NCI-H2227 (cell line): ENCODE measurements around the gene NEK11.
A peak's percentile ranks its signal among the peaks of the same experiment; 100 is the strongest.

Experiments used
- DNase-seq: peaks from one replicate; lab custom pipeline; 2025; ENCODE audit not compliant: unreplicated experiment; lab: John Stamatoyannopoulos, UW

Gene NEK11

DNA sequence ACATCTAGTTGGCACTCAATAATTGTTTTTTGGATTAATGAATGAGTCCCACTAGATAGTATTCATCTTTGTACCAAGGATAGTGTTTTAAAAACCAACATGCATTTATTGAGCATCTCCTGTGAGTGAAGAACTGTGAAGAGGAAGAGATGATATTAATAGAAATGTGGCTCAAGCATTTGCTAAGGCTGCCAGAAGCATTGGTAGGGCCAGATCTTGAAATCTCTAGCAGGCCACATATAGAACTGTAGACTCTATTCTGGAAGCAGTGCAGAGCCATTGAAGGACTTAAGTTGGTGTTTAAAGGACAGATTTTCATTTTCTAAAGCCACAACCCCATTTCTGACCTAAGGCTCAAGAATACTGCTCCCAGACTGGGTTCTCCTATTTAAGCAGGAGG, 99.0 kb downstream of the NEK11 start:
- no peak for DNase-seq

DNA sequence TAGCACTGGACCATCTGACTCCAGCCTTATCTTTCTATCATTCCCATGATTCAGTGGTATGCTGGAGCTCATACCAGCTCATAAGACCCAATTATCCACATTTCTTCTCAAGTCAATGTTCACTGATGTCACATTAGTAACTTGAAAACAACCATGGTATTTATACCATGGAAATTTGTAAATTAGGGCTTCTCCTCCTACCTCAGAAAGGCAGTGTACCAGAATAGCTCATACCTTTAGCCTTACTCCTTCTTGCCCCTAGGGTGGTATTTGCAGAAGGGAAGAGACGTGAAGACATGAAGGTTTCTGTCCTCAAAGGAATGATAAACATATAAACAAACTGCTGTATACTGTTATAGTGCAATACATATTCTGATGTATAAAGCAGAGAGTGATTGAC, 114.2 kb downstream of the NEK11 start:
- no peak for DNase-seq

DNA sequence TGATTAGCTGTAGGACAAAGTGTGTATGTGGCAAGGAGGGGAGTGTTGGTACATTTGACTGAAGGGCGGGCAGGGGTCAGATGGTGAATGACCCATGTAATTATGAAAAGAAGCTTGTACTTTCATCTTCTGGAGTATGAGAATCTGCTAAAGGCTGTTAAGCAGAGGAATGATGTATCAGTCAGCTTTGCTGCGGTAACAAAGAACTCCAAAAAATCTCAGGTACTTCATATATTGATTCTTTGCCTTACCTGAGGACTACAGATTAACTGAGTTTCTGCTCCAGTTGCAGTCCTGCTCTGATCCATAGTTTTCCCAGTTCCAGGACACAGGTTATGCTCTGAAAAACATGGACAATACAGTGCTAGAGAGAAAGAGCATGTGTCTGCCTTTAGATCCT, 115.1 kb downstream of the NEK11 start:
- DNase-seq: no peak

DNA sequence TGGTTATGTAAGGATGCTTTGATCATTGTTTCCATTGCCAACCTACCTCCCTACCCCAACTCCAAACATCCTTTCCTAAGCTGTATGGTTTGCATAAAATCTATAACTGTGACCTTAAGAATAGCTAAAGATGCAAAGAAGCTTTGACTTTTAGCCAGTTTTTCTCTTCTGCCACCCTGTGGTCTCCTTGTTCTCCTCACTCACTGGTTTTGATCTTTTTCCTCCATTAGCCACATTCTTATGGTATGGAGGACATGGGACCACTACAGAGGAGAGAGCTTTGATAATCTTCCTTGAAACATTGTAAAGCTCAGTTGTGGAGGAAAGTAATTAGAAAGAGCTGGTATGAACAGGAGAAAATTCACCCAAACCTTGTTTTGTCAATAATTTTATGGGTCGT, 115.9 kb downstream of the NEK11 start:
- no peak for DNase-seq

DNA sequence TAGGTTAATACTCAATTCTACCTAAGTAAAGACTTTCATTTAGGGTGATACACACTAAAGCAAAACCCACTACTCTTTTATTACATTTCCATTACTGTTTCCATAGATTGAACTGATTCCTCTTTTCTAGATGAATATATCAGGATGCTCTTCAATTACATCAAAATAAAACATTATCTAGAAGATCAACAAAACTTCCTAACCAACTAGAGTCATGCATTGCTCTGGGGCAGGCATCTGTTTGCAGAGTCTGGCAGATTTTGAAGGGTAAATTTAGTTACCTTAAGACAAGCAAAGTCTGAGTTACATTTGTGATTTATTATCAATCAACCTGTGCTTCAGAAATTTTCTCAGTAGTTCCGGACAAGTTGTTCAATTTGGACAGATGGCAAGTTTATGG, 117.1 kb downstream of the NEK11 start:
- no peak for DNase-seq

DNA sequence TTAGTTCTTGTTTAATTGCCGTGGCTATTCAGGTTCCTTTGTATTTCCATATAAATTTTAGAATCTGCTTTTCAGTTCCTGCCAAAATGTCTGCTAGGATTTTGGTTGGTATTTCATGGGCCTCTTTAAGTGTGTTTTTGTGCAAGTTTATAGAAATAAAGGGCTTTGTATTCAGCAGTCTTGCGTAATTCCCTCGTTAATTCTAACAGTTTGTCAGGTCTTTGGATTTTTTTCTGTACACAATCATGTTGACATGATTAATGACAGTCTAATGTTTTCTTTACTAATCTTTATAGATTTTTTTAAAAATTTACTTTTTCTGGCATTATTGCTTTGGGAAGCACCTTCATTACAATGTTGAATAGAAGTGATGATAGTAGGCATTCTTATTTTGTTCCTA, 120.9 kb downstream of the NEK11 start:
- DNase-seq: no peak

DNA sequence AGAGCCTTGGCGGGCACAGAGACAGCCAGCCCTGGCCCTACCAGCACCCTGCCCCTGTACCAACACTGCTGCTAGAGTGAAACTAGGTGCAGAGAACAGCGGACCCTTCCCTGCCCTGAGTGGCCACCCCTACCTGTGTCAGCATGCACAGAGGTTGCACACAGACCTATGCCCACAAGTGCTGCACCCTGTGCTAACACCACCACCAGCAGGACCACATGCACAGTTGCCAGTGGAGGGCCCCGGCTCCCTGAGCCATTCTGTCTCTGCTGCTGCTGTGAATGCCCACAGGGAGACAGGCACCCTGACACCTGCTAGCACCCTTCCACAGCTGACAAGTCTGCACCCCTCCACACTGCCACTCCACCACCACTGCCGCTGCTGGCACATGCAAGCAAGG, 131.8 kb downstream of the NEK11 start:
- DNase-seq: no peak

DNA sequence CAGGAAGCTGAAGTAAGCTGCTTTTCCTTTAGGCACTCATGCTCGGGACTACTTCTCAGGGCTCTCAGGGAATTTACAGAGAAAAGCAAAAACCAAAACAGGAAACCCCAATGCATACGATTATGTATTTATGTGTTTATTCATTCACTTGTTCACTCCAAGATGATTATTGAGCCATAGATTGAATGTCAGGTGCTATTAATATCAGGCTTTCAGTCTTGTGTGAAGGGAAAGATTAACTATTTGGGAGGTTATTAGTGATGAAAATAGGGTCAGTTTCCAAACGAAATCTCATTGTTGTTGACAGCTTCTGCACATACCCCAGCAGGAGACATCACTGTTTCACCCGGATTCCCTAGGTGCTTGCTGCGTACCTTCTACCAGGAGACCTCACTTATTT, 135.8 kb downstream of the NEK11 start:
- no peak for DNase-seq

DNA sequence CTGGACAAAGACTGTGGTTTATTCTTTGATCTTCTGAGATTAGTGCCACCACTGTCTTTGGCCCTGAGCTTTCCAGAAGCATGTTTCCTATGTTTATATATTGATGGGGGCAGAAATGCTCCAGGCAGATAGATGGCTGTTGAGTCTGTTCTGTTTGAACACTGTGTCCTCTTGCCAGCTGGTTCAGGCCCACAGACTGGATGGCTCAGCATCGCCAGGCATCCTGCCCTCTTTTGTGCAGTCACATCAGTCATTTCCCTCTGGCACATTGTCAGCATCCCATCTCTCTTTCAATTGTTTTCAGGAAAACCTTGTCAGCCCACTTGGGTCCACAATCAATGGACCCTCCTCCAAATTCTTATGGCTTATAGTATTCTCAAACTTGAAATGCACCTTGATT, 141.2 kb downstream of the NEK11 start:
- no peak for DNase-seq

DNA sequence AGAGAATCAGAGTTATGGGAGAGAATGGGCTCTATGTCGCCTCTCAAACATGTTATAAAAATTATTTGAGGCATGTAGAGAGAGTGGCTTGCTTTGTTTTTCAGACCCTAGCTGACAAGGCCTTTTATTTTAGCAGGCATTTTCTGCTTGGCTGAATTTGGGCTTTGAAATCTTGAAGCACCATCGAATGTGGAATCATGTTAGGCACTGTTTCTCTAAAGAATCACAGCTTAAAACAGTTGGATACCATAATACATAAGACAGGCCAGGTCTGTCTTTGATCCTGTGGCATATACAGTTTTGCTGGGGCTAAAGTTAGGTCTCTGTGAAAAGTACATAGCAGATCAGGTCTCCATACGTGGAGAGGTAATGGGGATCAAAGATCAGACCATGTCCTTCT, 142.7 kb downstream of the NEK11 start:
- no peak for DNase-seq

DNA sequence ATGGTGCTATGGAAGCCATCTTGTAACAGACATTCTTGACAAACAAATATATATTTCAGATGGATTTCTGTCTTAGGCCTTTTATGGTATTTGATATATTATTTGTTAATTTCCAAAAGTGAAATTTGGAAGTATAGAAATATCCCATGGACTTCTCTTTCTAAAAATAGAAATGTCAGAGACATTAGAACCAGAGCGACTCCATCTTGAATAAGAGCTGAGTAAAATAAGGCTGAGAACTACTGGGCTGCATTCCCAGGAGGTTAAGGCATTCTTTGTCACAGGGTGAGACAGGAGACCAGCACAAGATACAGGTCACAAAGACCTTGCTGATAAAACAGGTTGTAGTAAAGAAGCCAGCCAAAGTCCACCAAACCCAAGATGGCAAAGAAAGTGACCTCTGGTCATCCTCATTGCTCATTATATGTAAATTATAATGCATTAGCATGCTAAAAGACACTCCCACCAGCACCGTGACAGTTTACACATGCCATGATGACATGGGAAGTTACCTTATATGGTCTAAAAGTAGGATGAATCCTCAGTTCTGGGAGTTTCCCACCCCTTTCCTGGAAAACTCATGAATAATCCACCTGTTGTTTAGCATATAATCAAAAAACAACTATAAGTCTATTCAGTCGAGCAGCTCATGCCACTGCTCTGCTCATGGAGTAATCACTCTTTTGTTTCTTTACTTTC, 146.0 kb downstream of the NEK11 start:
- DNase-seq: no peak

DNA sequence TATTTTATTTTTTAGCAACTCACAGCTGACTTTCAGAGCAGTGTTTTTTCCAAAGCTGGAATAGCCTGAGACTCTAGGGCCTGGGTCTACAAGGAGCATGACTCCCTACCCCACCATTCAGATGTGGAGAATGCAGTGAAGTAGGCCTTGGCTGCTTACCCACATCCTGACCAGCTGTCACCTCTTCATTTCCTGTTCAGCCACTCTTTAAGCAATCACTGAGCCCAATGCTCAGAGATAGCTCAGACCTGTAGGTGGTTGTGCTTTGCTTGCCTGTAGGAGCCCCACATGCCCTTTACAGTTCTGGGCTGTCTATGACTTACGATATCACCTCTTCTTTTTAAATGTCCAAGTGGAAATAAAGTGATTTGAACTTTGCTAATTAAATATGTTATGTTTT, 148.1 kb downstream of the NEK11 start:
- DNase-seq: no peak

DNA sequence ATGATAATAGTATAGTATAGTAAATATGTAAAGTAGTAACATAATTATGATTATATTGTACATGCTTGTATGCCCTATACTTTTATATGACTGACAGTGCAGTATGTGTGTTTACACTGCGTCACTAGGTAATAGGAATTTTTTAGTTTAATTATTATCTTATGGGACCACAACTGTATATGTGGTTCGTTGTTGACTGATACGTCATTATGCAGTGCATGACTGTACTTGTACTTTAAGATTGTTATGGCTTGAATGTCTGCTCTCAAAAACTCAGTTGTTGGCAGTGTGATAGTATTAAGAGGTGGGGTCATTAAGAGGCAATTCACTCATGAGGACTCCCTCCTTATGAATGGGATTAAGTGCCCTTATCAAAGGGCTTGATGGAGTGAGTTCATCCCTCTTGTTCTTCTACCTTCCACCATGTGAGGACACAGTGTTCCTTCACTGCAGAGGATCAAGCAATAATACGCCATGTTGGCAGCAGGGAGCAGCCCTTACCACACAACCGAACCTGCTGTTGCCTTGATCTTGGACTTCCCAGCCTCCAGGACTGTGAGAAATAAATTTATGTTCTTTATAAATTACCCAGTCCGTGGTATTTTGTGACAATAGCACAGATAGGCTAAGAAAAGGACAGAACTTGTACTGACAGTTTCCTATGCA, 152.2 kb downstream of the NEK11 start:
- no peak for DNase-seq

DNA sequence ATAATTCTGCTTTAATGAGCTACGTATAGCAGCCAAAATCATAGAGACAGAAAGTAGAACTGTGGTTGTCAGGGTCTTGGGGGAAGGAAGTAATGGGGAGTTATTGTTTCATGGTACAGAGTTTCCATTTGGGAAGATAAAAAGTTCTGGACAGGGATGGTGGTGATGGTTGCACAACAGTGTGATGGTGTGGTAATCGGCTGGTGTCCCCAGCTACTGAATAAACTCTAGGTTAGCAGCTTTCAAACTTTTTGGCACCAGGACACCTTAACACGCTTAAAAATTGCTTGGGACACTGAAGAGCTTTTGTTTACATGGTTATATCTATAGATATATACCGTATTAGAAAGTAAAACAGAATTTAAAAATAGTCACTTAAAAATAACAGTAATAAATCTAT, 166.0 kb downstream of the NEK11 start:
- no peak for DNase-seq

DNA sequence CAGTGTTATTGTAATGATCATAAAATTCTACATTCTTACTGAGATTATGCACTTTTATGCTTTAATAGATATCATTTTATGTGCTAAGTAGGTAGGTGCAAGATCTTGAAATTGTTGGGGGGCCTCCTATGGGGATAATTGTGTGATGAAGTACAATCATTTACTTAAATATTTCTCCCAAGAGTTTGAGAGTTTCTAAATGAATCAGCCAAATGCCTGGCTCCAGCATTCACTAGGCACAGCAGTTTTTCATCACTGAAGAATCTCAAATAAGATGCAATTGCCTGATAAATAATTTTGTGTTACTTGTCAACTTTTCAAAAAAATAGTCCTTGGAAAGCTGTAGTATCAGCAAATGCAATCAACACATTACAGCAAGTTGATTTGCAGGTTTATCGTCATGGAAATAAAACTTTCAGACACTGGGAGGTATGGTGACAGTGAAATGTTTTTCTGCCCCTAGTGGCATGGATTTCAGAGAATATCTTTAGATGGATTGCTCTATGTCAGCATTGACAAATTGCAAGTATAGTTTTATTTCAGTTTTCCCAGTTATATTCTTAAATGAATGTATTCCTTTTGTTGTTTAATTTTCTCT, 167.1 kb downstream of the NEK11 start:
- no peak for DNase-seq

DNA sequence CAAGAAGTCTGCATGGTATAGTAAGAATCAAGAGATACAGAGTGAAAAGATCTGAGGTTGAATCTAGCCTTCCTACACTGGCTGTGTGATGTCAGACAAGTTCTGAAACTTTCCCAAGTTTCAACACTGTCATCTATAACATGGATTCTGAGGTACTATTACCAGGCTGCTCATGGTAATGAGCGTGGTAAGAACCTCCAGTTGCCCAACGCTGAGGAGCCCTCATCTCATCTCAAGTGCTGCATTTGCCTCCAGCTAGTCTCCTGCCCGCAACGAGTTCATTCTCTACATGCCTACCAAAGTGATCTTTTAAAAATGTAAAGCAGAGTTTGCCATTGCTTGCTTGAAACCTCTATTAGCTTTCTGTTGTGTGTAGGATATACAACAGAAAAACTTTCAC, 168.1 kb downstream of the NEK11 start:
- DNase-seq: no peak

DNA sequence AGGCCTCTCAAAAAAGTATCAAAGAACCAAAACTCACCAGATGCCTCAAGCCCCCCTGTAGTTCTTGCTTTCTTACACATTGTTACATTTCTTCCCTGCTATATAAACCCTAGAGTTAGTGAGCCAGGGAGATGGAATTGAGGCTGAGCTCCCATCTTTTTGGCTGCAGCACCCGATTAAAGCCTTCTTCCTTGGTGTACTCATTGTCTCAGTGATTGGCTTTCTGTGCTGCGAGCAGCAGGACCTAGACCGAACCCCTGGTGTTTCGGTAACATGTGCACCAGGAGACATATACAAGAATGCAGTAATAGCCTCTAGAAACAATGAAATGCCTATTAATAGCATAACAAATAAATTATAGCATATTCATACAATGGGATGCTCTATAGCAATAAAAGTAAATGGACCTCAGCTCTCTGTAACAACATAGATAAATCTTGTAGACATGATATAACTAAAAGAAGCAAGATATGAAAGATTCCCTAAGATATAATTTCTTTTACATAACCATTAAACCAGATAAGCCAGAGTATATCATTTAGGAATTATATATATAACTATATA, 174.0 kb downstream of the NEK11 start:
- no peak for DNase-seq

DNA sequence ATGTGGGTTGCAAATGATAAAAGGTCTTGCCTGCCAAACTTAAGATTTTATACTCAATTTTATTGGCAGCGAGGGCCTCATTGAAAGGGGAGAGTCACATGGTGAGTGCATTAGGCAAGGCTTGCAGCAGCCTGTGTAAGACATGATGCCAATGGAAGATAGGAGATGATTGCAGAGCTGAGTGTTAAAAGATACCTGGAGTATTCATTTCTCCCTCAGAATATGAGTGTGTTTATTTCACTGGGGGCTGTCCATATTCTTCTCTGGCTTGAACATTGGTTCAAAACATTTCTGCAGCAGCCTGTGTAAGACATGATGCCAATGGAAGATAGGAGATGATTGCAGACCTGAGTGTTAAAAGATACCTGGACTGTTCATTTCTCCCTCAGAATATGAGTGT, 189.7 kb downstream of the NEK11 start:
- no peak for DNase-seq

DNA sequence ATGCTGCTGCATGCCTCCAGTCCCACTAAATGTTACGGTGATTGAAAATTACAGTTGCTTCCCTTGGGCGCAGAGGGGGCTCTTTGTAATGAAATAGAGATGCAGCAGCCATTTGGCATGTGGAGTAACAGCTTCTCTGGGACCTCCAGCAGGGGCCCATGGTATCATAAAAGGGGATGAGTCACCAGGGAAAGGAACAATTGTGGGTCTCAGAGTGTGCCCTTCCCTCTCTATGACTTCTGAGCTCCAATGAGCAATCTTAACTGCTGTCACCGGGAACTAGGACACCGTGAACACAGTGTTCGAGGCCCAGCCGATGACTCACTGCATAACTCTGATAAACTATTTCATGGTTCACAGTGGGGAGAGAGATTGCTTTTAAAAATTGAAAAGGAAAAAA, 190.1 kb downstream of the NEK11 start:
- DNase-seq: peak; percentile 19

DNA sequence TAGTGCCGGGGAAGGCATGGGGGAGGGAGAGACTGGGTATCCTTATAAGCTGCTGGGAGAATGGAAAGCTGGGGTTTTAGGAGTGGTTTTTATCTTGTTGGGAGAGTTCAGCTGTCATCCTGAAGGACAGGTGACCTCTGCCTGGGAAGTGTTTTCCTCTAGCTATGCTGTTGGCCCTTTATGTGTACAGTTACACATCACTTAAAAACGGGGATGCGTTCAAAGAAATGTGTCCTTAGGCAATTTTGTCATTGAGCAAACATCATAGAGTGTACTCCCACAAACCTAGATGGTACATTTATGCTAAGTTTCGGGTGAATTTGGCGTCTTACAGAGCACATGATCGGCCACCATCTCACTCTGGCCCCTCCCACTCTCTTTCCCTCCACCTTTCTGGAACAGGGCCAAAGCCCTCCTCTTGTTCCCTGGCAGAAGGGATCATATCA, 190.6 kb downstream of the NEK11 start:
- peak; percentile 48 for DNase-seq

DNA sequence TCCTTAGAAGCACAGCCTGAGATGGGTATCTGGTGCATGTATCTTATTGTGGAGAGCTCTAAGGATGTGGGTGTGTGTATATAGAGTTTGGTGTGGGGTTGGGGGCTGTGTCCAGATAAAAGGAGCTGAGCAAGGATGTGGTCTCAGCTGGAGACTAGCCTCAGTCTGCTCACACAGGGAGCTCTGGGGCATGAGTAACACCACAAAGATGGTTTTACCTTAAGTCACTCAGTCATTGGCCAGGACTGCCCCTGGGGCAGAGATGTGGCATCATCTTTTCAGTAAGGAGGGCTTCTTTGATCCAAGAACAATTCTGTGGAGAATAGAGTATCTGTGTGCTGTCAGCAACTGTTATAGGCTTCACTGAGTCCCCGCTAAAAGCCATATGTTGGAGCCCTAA, 191.5 kb downstream of the NEK11 start:
- no peak for DNase-seq

DNA sequence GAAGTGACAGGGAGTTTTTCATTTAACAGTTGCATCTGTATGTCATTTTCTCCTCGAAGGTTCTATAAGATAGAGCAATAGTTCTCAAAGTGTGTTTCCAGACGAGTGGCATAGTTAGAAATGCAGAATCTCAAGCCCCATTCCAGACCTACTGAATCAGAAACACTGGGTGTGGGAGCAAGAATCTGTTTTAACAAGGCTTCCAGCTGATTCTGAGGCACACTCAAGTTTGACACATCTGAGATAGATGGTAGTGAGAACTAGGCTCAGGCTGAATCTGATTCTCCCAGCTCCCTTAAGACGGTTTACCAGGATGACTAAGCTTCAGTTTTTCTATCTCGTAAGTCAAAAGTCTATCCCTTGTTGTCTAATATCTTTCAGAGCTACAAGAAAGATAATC, 195.1 kb downstream of the NEK11 start:
- DNase-seq: no peak
